Left lung (tissue), 10 donors: ENCODE data around the gene TRPM3. TPM values are rescaled to one million over a fixed set of nuclear protein-coding genes. Genes with fewer than 3 reads are reported as not detected.
A peak's percentile ranks its signal among the peaks of the same experiment; 100 is the strongest.

Source experiments
- ATAC-seq: fragments of 200-7000 bp; cut with Tn5 transposase; one replicate; pipeline ENCODE4 v1.9.1; 2020; ENCODE audit warnings: moderate library complexity
- DNase-seq, 4 donors: peaks; one replicate each; pipeline ENCODE4 v3.0.0-alpha.2; 2013 to 2020
- H3K27ac ChIP-seq, 2 donors: fragments of 200-600 bp; sonication (generic) in 1 of 2; one replicate each; pipeline versions ENCODE4 v1.5.0 to v1.8.0; 2020 to 2021
- H3K27me3 ChIP-seq, 2 donors: fragments of 200-600 bp; sonication (generic) in 1 of 2; one replicate each; pipeline versions ENCODE4 v1.5.0 to v1.8.0; 2020 to 2021
- H3K36me3 ChIP-seq, 2 donors: fragments of 200-600 bp; sonication (generic) in 1 of 2; one replicate each; pipeline versions ENCODE4 v1.5.0 to v1.8.0; 2020 to 2021
- H3K4me1 ChIP-seq, 2 donors: fragments of 200-600 bp; one replicate each; pipeline ENCODE4 v1.8.0; 2021
- H3K4me3 ChIP-seq, 2 donors: fragments of 200-600 bp; sonication (generic) in 1 of 2; one replicate each; pipeline versions ENCODE4 v1.5.0 to v1.8.0; 2020 to 2021; ENCODE audit warnings: mild to moderate bottlenecking in 1 of 2
- H3K9me3 ChIP-seq, 2 donors: fragments of 200-600 bp; sonication (generic) in 1 of 2; one replicate each; pipeline versions ENCODE4 v1.5.0 to v1.8.0; 2020 to 2021
- intact Hi-C, 2 donors: fragments of 100-400 bp; cut with DNase I; formaldehyde crosslinking; loops; one replicate each; pipeline versions ENCODE4 v1.11.2 to v1.14.2; 2022
- polyA plus RNA-seq, 6 donors: library from polyadenylated mRNA; unstranded; fragments of 120-200 nt; gene quantifications; one replicate each; pipeline ENCODE4 v1.2.1, GENCODE V29; 2013; ENCODE audit not compliant: insufficient read length in 6 of 6
- total RNA-seq, 2 donors: library from RNA; stranded (reverse); fragmentation: NEBNext Ultra II Directional; extraction: Animal tissue kit (Norgen Biotek cat#: 25700); gene quantifications; one replicate each; pipeline ENCODE4 v1.2.1, GENCODE V29; 2021
- TF ChIP-seq, protein P1 (sequence below), 2 donors: fragments of 200-600 bp; sonication (generic) in 1 of 2; IDR thresholded peaks; one replicate each; pipeline versions ENCODE4 v1.5.0 to v1.8.0; 2021; ENCODE audit warnings: antibody characterized with exemption in 2 of 2
- donor health status: DM: no; HTN: yes; CAD: no.
- donor health status: DM: no; HTN: no; CAD: no.

The TRPM3 gene
- total and polyA plus RNA-seq, 8 donors, result 0.17 to 2.1 (median 1.2) TPM

DNA sequence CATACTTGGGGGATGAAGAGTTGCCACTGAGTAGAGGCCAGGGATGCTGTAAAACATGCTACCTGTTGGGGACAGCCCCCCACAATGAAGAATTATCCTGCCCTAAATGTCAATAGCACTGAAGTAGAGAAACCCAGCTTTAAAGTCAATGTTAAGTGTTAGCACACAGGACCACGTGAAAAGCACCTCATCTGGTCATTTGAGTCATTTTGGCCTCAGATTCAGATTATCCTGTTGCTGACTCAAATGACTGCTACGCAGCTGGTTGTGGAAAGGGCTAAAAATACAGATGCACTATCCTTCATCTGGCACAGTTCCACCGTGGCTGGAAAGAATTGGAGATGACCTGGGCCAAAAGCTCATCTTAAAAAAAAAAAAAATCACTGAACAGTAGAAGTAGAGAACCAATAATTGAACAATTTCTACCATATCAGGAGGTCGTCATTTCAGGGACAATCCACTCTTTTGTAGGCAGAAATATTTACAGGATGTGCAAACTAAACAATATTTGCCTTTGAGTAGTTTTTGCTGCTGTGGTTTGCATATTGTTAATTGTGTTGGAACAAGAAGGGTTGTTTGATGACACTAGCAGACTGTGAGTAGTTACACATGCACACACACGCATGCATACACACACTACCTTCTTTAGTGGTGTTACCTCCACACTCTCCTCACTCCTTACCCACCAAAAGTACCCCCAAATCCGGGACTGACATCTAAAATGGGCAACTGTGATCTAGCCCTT is 511.7 kb downstream of the TRPM3 start:
- TF ChIP-seq, protein P1, sequence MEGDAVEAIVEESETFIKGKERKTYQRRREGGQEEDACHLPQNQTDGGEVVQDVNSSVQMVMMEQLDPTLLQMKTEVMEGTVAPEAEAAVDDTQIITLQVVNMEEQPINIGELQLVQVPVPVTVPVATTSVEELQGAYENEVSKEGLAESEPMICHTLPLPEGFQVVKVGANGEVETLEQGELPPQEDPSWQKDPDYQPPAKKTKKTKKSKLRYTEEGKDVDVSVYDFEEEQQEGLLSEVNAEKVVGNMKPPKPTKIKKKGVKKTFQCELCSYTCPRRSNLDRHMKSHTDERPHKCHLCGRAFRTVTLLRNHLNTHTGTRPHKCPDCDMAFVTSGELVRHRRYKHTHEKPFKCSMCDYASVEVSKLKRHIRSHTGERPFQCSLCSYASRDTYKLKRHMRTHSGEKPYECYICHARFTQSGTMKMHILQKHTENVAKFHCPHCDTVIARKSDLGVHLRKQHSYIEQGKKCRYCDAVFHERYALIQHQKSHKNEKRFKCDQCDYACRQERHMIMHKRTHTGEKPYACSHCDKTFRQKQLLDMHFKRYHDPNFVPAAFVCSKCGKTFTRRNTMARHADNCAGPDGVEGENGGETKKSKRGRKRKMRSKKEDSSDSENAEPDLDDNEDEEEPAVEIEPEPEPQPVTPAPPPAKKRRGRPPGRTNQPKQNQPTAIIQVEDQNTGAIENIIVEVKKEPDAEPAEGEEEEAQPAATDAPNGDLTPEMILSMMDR (IDR thresholded peaks at IDR 0.05), result no peak
- H3K4me1 ChIP-seq, result peaks cover 0 to 10% of the 10 kb centered on the region in 2 donors
- no peaks in the 10 kb centered on the region for H3K9me3 ChIP-seq
- H3K27me3 ChIP-seq, result no peaks in the 10 kb centered on the region
- H3K36me3 ChIP-seq, result no peaks in the 10 kb centered on the region
- no peak overlapping the region for H3K4me3 ChIP-seq
- intact Hi-C loops, result loop anchor here in 1 of 2 donors (10.0 kb wide), 2 partner anchors 125 to 635 kb away; no protein-coding TSS in a partner anchor
- ATAC-seq, result peak; percentile 41
- H3K27ac ChIP-seq, result no peak overlapping the region
- DNase-seq, result peak in 2 of 4 donors; percentile 41 to 43

DNA sequence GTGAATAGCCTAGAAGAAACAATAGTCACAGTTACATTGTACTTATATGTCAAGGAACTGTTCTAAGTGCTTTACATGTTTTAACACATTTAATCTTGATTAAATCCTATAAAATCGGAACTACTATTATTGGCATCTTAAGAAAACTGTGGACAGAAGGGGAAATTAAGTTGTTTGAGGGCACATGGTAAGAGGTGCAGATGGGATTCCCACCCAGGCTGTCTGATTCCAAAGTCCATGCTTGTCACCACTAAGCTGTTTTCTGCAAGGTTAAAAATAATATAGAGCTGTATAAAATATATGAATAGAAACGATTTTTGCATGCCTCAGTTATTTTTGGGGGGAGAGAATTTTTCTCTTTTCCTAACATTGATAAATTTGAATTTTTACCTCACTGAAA is 512.4 kb downstream of the TRPM3 start:
- TF ChIP-seq, protein P1 (IDR thresholded peaks at IDR 0.05), result no peak
- ATAC-seq (no peak), DNase-seq (no peak)
- Histone ChIP-seq H3K27me3 (no peaks in the 10 kb centered on the region), H3K4me1 (peaks cover 0 to 10% of the 10 kb centered on the region in 2 donors), H3K4me3 (no peak overlapping the region), H3K36me3 (no peaks in the 10 kb centered on the region), H3K27ac (no peak overlapping the region), H3K9me3 (no peaks in the 10 kb centered on the region)
- intact Hi-C loops, result loop anchor here in 1 of 2 donors (10.0 kb wide), 1 partner anchor 124 kb away; no protein-coding TSS in a partner anchor

DNA sequence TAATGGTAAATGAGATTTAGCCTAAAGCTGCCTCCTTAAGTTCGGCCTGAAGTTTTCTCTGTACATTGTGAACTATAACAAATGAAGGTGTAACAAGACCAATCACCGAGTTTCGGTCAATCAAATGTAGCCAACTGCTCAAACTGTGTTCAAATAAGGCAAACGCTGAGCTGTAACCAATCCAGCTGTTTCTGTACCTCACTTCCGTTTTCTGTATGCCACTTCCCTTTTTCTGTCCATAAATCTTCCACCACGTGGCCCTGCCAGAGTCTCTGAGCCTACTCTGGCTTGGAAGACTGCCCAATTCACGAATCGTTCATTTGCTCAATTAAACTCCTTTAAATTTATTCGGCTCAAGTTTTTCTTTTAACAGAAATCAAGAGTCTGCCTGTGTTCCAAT is 513.5 kb downstream of the TRPM3 start:
- Histone ChIP-seq H3K36me3 (no peaks in the 10 kb centered on the region), H3K27ac (no peak overlapping the region), H3K27me3 (no peaks in the 10 kb centered on the region), H3K4me3 (no peak overlapping the region), H3K4me1 (peaks cover 0 to 10% of the 10 kb centered on the region in 2 donors), H3K9me3 (no peaks in the 10 kb centered on the region)
- intact Hi-C loops, result loop anchor here in 1 of 2 donors (10.0 kb wide), 1 partner anchor 123 kb away; no protein-coding TSS in a partner anchor
- ATAC-seq (peak; percentile 19), DNase-seq (peak in 1 of 4 donors; percentile 53)
- TF ChIP-seq, protein P1 (IDR thresholded peaks at IDR 0.05), result no peak

DNA sequence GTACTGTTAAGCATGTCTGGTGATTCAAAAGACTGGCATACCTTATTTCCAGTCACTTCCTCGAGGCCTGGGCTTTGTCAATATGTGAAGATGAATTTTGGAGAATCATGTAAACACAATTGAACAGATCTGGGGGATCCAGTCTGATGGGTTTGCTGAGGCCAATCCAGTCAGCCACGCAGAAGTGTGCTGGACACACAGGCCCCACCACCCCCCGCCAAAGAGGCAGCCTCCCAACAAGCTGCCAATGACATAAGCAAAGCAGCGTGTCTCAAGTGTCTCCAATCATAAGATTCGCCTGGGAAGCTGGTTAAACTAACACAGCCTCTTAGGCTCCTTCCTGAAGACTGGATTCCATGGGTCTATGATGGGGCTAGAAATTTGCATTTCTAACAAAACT is 514.1 kb downstream of the TRPM3 start:
- DNase-seq, result peak in 1 of 4 donors; percentile 41
- TF ChIP-seq, protein P1 (IDR thresholded peaks at IDR 0.05), result no peak
- H3K27me3 ChIP-seq, result no peaks in the 10 kb centered on the region
- H3K4me1 ChIP-seq, result peaks cover under 1 to 11% of the 10 kb centered on the region in 2 donors
- peak; percentile 57 for ATAC-seq
- H3K9me3 ChIP-seq, result no peaks in the 10 kb centered on the region
- intact Hi-C loops, result loop anchor here in 1 of 2 donors (10.0 kb wide), 1 partner anchor 123 kb away; no protein-coding TSS in a partner anchor
- H3K27ac ChIP-seq, result no peak overlapping the region
- H3K36me3 ChIP-seq, result no peaks in the 10 kb centered on the region
- no peak overlapping the region for H3K4me3 ChIP-seq

DNA sequence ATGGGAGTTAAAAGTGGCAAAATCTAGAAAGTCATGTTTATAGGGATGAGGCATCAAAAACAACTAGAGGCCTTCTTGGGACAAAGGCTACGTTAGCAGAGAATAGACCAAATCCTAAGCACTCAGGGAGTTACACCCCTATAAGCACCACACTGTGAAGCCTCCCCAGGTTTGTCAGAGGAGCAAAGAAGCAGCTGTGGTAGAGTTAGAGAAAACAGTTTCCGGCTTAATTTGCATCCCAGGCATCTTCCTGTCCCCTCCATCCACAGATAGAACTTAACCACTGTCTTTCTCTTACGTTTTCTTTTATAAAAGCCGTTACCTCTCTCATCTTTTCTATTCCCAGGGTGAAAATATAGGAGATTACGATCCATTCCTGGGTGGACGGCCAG is 518.4 kb downstream of the TRPM3 start:
- Histone ChIP-seq H3K4me3 (no peak overlapping the region), H3K27ac (no peak overlapping the region), H3K36me3 (no peaks in the 10 kb centered on the region), H3K27me3 (no peaks in the 10 kb centered on the region), H3K4me1 (peaks cover 10 to 17% of the 10 kb centered on the region in 2 donors), H3K9me3 (no peaks in the 10 kb centered on the region)
- intact Hi-C loops, result loop anchor here in 1 of 2 donors (5.0 to 10.0 kb wide), 2 partner anchors 118 to 266 kb away; no protein-coding TSS in a partner anchor
- no peak for ATAC-seq
- DNase-seq, result no peak
- TF ChIP-seq, protein P1 (IDR thresholded peaks at IDR 0.05), result no peak
